HepG2 (cell line): ENCODE measurements around the gene FBXO9. TPM values are rescaled to one million over a fixed set of nuclear protein-coding genes. Genes with fewer than 3 reads are reported as not detected.

ENCODE experiments used
- ERF ChIP-seq: IDR thresholded peaks from 2 replicates; pipeline ENCODE4 v1.6.1; 2018; ENCODE audit warnings: missing biosample characterization, missing genetic modification reagents
- FOXK1 ChIP-seq: sonication (generic); formaldehyde crosslinking; IDR thresholded peaks from 2 replicates; pipeline ENCODE4 v1.4.0; 2020; ENCODE audit warnings: low read depth, missing genetic modification reagents, borderline replicate concordance
- GATAD2A ChIP-seq: IDR thresholded peaks from 2 replicates; pipeline ENCODE4 v1.6.1; 2016
- HNRNPLL ChIP-seq: fragments of 200-400 bp; formaldehyde crosslinking; IDR thresholded peaks from 2 replicates; pipeline ENCODE4 v1.6.1; 2017; ENCODE audit warnings: mild to moderate bottlenecking, low read depth, low read length; ENCODE audit not compliant: poor library complexity, severe bottlenecking
- KDM1A ChIP-seq: IDR thresholded peaks from 2 replicates; pipeline ENCODE4 v1.6.1; 2016; ENCODE audit warnings: missing compliant biosample characterization
- KDM5B ChIP-seq: sonication (generic); formaldehyde crosslinking; IDR thresholded peaks from 2 replicates; pipeline ENCODE4 v1.4.0; 2020; ENCODE audit warnings: missing genetic modification reagents, mild to moderate bottlenecking, borderline replicate concordance
- PHF5A ChIP-seq: IDR thresholded peaks from one replicate; pipeline ENCODE4 v1.6.1; 2018; ENCODE audit warnings: low read depth, missing genetic modification reagents; ENCODE audit not compliant: unreplicated experiment
- SALL2 ChIP-seq: sonication (generic); formaldehyde crosslinking; IDR thresholded peaks from 2 replicates; pipeline ENCODE4 v1.8.1; 2023; ENCODE audit warnings: mild to moderate bottlenecking, missing genetic modification reagents, inconsistent platforms
- SNAPC2 ChIP-seq: sonication (generic); formaldehyde crosslinking; IDR thresholded peaks from 2 replicates; pipeline ENCODE4 v1.8.1; 2022; ENCODE audit warnings: mild to moderate bottlenecking, missing genetic modification reagents
- TBX3 ChIP-seq: fragments of 450-650 bp; IDR thresholded peaks from 2 replicates; pipeline ENCODE4 v1.6.1; 2017; ENCODE audit warnings: antibody characterized with exemption, mild to moderate bottlenecking, inconsistent platforms, borderline replicate concordance
- ZEB1 ChIP-seq: IDR thresholded peaks from 2 replicates; pipeline ENCODE4 v1.6.1; 2012; ENCODE audit warnings: mild to moderate bottlenecking, low read depth, inconsistent platforms; ENCODE audit not compliant: insufficient replicate concordance
- ZNF136 ChIP-seq: sonication (generic); formaldehyde crosslinking; IDR thresholded peaks from 2 replicates; pipeline ENCODE4 v1.8.1; 2022; ENCODE audit warnings: low read depth, mild to moderate bottlenecking, moderate library complexity, missing genetic modification reagents
- ZNF343 ChIP-seq: sonication (generic); formaldehyde crosslinking; IDR thresholded peaks from 2 replicates; pipeline ENCODE4 v1.4.0; 2020; ENCODE audit warnings: mild to moderate bottlenecking, missing genetic modification reagents
- ZSCAN9 ChIP-seq: IDR thresholded peaks from 2 replicates; pipeline ENCODE4 v1.6.1; 2016; ENCODE audit warnings: borderline replicate concordance
- polyA plus RNA-seq, 8 experiments: library from polyadenylated mRNA; depleted of rRNA in 3 of 8; stranded (reverse) in 7 of 8; unstranded in 1 of 8; fragments of >200 nt; fragmentation: Illumina TruSeq in 4 of 8; extraction: Trizol in 4 of 8; gene quantifications; 2 replicates each; pipeline versions ENCODE4 v1.2.1 to v1.2.3, GENCODE V29; 2011 to 2016; ENCODE audit warnings: low read depth in 4 of 8, missing spikeins in 1 of 8, mixed read lengths in 1 of 8; ENCODE audit not compliant: insufficient read depth in 1 of 8
- total RNA-seq, 5 experiments: library from RNA; depleted of rRNA; stranded (reverse); fragments of >200 nt; fragmentation: Illumina TruSeq; extraction: Trizol; gene quantifications; 2 replicates each; pipeline ENCODE4 v1.2.3, GENCODE V29; 2016; ENCODE audit warnings: low read depth in 1 of 5
- TF ChIP-seq, protein P1 (sequence below): sonication (generic); formaldehyde crosslinking; IDR thresholded peaks from 2 replicates; pipeline ENCODE4 v1.4.0; 2020; ENCODE audit warnings: mild to moderate bottlenecking, missing genetic modification reagents
- TF ChIP-seq, protein P2 (sequence below): sonication (generic); formaldehyde crosslinking; IDR thresholded peaks from 2 replicates; pipeline ENCODE4 v1.4.0; 2020; ENCODE audit warnings: missing genetic modification reagents
- TF ChIP-seq, protein P3 (sequence below): sonication (generic); formaldehyde crosslinking; IDR thresholded peaks from 2 replicates; pipeline ENCODE4 v1.8.0; 2022; ENCODE audit warnings: mild to moderate bottlenecking, missing genetic modification reagents, moderate library complexity
- TF ChIP-seq, protein P4 (sequence below): IDR thresholded peaks from 2 replicates; pipeline ENCODE4 v1.6.1; 2018; ENCODE audit warnings: missing genetic modification reagents
- TF ChIP-seq, protein P5 (sequence below): IDR thresholded peaks from 2 replicates; pipeline ENCODE4 v1.6.1; 2018; ENCODE audit warnings: missing genetic modification reagents, mild to moderate bottlenecking, missing compliant biosample characterization
- TF ChIP-seq, protein P6 (sequence below): sonication (generic); formaldehyde crosslinking; IDR thresholded peaks from 2 replicates; pipeline ENCODE4 v1.8.0; 2022; ENCODE audit warnings: mild to moderate bottlenecking, missing genetic modification reagents, borderline replicate concordance

Gene FBXO9
- total and polyA plus RNA-seq, 2 of the 13 experiments (the other 11 are each of a cell fraction or from before 2014, with no cell fraction given) = 64.3 to 98.4 TPM

DNA sequence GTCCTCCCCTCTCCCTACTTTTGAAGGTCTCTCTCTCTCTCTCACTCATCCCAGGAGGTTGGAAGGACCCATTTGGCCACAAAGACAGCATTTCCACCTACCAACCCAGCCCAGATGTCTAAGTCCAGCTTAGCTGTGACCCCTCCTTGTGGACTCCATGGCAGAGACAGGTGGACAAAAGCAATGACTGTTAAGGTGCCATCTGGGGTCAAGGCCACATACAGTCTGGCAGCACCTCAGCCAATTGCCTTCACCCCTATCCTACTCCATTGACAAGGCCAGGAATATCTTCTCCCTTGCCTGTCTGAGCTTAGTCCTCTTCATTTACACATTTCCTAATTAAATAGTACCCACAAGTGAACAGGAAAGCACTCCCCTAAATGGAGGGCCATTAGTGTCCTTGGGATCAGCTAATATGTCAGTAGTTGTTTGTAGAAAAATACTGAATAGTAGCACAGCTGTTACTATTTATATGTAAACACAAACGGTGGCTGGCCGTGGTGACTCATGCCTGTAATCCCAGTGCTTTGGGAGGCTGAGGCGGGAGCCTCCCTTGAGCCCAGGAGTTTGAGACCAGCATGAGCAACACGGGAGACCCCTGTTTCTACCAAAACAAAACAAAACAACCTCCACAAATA, 54.7 kb downstream of the FBXO9 start (continued):
- TF ChIP-seq, protein P1, sequence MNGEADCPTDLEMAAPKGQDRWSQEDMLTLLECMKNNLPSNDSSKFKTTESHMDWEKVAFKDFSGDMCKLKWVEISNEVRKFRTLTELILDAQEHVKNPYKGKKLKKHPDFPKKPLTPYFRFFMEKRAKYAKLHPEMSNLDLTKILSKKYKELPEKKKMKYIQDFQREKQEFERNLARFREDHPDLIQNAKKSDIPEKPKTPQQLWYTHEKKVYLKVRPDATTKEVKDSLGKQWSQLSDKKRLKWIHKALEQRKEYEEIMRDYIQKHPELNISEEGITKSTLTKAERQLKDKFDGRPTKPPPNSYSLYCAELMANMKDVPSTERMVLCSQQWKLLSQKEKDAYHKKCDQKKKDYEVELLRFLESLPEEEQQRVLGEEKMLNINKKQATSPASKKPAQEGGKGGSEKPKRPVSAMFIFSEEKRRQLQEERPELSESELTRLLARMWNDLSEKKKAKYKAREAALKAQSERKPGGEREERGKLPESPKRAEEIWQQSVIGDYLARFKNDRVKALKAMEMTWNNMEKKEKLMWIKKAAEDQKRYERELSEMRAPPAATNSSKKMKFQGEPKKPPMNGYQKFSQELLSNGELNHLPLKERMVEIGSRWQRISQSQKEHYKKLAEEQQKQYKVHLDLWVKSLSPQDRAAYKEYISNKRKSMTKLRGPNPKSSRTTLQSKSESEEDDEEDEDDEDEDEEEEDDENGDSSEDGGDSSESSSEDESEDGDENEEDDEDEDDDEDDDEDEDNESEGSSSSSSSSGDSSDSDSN (CRISPR knock-in tag) = no peak
- TF ChIP-seq FOXK1 (CRISPR knock-in tag) = peak; percentile 64; the same call in 1 of the 2 replicates
- peak; percentile 90 for TF ChIP-seq GATAD2A
- TF ChIP-seq, protein P2, sequence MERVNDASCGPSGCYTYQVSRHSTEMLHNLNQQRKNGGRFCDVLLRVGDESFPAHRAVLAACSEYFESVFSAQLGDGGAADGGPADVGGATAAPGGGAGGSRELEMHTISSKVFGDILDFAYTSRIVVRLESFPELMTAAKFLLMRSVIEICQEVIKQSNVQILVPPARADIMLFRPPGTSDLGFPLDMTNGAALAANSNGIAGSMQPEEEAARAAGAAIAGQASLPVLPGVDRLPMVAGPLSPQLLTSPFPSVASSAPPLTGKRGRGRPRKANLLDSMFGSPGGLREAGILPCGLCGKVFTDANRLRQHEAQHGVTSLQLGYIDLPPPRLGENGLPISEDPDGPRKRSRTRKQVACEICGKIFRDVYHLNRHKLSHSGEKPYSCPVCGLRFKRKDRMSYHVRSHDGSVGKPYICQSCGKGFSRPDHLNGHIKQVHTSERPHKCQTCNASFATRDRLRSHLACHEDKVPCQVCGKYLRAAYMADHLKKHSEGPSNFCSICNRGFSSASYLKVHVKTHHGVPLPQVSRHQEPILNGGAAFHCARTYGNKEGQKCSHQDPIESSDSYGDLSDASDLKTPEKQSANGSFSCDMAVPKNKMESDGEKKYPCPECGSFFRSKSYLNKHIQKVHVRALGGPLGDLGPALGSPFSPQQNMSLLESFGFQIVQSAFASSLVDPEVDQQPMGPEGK (CRISPR knock-in tag) = 0 out of 2 replicates have a peak, but pooled peaks have one; percentile 46
- TF ChIP-seq ZNF136 (CRISPR knock-in tag) = no peak
- TF ChIP-seq ZNF343 (CRISPR knock-in tag) = no peak
- TF ChIP-seq, protein P3, sequence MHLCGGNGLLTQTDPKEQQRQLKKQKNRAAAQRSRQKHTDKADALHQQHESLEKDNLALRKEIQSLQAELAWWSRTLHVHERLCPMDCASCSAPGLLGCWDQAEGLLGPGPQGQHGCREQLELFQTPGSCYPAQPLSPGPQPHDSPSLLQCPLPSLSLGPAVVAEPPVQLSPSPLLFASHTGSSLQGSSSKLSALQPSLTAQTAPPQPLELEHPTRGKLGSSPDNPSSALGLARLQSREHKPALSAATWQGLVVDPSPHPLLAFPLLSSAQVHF (CRISPR knock-in tag) = no peak
- TF ChIP-seq HNRNPLL = no peak
- peak; percentile 93; the same call in 1 of the 2 replicates for TF ChIP-seq TBX3
- peak; percentile 64; the same call in 1 of the 2 replicates for TF ChIP-seq ERF (CRISPR knock-in tag)
- TF ChIP-seq, protein P4, sequence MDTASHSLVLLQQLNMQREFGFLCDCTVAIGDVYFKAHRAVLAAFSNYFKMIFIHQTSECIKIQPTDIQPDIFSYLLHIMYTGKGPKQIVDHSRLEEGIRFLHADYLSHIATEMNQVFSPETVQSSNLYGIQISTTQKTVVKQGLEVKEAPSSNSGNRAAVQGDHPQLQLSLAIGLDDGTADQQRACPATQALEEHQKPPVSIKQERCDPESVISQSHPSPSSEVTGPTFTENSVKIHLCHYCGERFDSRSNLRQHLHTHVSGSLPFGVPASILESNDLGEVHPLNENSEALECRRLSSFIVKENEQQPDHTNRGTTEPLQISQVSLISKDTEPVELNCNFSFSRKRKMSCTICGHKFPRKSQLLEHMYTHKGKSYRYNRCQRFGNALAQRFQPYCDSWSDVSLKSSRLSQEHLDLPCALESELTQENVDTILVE (CRISPR knock-in tag) = peak; percentile 63; the same call in 1 of the 2 replicates
- TF ChIP-seq PHF5A (CRISPR knock-in tag) = no peak
- TF ChIP-seq SALL2 (CRISPR knock-in tag) = peak; percentile 48; the same call in 1 of the 2 replicates
- no peak; the same call in 1 of the 2 replicates for TF ChIP-seq KDM5B
- peak; percentile 72 for TF ChIP-seq ZEB1
- no peak for TF ChIP-seq SNAPC2 (CRISPR knock-in tag)
- TF ChIP-seq KDM1A (CRISPR knock-in tag) = no peak; the same call in 1 of the 2 replicates
- TF ChIP-seq, protein P5, sequence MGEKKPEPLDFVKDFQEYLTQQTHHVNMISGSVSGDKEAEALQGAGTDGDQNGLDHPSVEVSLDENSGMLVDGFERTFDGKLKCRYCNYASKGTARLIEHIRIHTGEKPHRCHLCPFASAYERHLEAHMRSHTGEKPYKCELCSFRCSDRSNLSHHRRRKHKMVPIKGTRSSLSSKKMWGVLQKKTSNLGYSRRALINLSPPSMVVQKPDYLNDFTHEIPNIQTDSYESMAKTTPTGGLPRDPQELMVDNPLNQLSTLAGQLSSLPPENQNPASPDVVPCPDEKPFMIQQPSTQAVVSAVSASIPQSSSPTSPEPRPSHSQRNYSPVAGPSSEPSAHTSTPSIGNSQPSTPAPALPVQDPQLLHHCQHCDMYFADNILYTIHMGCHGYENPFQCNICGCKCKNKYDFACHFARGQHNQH (CRISPR knock-in tag) = peak; percentile 98
- TF ChIP-seq ZSCAN9 = 0 out of 2 replicates have a peak, but pooled peaks have one; percentile 21
- TF ChIP-seq, protein P6, sequence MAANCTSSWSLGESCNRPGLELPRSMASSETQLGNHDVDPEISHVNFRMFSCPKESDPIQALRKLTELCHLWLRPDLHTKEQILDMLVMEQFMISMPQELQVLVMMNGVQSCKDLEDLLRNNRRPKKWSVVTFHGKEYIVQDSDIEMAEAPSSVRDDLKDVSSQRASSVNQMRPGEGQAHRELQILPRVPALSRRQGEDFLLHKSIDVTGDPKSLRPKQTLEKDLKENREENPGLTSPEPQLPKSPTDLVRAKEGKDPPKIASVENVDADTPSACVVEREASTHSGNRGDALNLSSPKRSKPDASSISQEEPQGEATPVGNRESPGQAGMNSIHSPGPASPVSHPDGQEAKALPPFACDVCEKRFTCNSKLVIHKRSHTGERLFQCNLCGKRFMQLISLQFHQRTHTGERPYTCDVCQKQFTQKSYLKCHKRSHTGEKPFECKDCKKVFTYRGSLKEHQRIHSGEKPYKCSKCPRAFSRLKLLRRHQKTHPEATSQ (CRISPR knock-in tag) = peak; percentile 48; the same call in 1 of the 2 replicates
